Cerebellar nuclear complex (tissue), 1 donor: ENCODE data around the gene DPYD.
"Not testable (repeated sequence)": the region's sequence is repeated elsewhere in the genome, so short reads cannot be mapped to it uniquely, and the experiment has no call there.

Experiments
- DNase-seq, 2 experiments: peaks; one replicate each; lab custom pipeline; 2025; lab: John Stamatoyannopoulos, UW

DPYD gene

DNA sequence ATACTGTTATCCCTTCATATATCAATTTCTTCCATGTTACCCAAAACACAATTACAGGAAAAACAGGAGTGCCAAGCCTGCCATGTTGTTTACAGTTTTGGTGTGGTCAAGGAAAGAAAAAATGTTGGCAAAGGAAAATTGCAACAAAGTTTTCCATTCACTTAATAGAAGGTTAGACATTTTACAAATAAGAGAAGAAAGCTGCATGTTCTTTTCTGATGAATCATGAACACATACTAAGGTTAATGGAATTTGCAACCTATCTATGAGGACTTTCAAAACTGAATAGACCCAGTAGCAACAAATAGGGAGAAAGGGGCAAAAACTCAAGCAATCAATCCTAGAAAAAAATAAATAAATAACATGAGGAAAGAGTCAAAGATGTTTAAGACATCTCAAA, 556.7 kb downstream of the DPYD start:
- no peak for DNase-seq

- no peak for DNase-seq
These were observed 564.5 kb downstream of the DPYD start for GRCh38 chr1:97356309-97356708.

DNA sequence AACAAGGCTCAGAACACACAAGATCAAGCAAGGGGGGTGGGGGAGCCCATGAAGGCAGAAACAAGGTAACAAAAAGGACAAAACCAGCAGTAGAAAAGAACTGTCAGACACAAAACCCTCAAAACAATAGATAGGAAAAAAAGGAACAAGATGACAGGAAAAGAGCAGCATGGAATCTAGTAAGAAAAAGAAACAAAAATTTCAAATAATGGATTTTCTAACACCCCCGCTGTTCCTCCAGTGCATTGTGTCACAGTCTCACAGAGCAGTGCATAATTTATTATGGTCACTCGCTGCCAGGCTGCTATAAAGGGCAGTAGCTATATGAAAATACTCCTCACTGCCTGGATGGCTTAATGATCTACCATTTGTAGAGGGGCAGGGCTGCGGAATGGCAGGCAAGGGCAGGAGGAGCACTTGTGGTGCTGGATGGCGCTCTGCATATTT, 567.9 kb downstream of the DPYD start:
- no peak for DNase-seq

DNA sequence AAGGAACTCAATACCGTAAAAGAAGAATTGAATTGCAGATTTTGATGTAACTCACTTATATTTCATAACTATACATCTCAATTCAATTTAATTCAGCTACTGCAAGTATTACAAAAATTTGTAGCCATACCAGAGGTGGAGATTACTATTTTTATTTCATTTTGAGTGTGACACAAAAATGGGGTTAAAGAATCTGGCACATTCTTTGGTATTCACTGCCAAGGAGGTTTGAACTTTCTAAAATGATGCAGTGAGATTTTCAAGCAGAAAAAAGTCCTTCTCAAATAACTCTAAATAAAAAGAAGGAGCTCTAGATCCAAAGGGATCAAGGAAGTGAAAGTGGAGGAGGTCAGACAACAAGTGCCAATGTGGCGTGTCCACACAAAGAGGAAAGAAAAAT, 569.0 kb downstream of the DPYD start:
- no peak for DNase-seq

DNA sequence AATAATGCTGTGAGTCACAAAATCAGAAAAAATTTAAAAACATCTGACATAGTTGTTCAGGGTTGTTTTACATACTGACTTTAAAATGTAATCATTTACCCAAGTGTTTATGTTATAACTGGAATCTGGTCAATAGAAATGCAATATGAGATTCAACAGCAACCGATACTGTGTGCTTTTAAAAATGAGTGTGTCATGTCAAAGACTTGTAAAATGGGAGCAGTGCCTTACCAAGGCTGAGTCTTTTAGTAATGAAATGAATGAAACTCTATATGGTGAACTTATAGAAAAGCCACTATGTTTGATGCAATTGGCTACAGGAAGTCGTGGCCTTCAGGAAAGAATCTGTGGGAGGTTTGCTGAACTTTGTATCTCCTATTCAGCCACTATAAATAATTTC, 570.2 kb downstream of the DPYD start:
- DNase-seq = no peak

GRCh38 chr1:97350241-97350640, 570.6 kb downstream of the DPYD start:
- no peak for DNase-seq

GRCh38 chr1:97349794-97350193, 571.0 kb downstream of the DPYD start:
- DNase-seq = not testable (repeated sequence)

DNA sequence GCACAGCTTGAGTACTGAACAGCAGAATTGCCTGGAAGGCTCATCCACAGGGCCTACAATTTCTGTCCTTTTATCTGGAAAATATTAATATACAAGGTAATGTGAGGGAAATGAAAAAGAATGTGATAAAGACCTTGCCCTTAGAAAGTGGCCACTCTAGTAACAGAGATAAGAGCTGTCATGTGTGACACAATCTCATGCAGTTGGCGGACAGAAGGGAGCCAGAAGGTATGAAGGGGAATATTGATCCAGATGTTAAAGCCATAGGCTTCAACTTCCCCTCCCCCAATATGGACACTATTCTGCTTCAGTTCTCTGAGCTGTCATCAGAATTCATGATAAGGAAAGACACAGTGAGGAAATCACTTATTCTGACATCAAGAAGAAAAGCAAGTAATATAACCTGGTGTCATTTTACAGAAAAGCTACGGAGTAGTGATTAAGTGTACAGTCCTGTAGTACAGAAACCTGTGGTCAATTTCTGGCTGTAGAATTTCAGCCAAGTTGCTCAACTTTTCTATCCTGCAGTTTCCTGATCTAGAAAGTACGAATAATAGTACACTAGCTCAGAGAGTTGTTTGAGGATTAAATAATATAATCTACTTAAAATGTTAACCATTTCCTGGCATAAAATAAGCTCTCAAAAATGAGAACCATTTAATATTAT, 572.1 kb downstream of the DPYD start:
- DNase-seq = no peak

GRCh38 chr1:97340951-97341350, 579.9 kb downstream of the DPYD start:
- no peak for DNase-seq

DNA sequence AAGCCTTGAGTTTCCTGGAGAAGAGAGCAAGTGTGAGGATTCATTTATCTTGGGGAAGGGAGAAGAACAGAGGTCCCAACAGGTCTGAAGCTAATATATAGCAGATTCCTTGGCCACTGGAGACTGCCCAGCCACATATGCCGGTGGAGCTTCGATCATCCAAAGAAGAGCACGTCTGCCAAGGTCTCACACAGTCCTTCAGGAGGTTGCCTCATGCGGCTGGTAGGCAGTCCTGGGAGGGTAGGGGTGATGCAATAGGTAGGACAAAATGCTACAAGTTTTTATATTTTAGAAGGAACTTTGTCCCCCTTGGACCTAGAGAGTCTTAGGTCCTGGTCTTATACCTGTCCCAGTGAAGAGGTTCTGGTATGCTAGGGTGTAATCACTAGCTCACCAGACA, 582.5 kb downstream of the DPYD start:
- no peak for DNase-seq

DNA sequence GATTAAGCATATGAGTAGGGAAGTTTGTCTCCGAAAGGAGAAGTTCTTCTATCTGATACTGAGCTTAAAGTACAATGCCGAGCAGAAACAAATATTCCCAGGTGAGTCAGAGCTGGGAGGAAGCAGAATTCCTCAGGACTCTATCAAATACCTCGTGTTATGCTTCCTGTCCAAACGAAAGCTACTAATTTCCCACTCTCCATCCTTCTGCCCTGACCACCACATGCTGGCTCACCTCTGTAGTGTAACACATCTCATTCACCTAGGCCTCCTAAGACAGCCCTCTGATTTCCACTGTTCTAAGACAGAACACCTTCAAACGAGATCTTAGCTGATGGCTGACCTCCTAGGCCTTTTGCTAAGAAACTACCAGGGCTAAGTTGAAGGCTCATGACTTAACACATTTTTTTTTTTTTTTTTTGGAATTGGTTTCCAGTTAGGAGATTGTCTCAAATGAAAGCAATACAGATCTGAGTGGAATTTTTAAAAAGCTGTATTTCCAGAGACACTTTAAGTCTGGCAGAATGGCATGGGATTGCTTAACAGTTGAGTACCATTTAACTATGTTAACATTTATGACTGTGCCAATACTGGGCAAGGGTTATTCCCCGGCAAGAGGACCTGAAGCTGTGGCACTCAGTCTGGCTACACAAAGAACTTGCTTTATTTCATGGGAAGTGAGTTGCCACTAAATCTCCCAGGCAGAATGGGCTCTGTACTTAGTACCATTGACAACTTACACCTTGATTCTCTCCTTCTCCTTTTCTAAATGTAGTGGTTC, 583.4 kb downstream of the DPYD start:
- no peak for DNase-seq

DNA sequence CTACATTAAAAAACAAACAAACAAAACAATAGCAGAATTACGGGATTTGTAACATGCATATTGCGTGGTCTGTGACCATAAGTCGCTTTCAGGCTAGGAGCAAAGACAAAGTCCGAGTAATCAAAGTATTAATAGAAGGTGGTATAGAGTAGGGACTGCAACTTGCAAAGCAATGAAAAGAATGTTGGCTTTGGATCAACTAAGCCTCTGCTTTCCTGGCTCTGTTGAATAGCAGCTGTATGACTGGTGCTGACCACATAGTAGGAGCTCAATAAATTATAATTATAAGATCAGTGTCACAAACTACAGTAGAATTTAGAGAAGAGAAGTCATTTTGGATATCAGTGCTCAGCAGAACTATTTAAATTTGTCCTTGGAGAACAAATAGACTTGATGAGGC, 586.4 kb downstream of the DPYD start:
- no peak for DNase-seq

- no peak for DNase-seq
These were observed 588.1 kb downstream of the DPYD start for GRCh38 chr1:97332716-97333115.

GRCh38 chr1:97331165-97331564, 589.7 kb downstream of the DPYD start:
- DNase-seq = no peak

DNA sequence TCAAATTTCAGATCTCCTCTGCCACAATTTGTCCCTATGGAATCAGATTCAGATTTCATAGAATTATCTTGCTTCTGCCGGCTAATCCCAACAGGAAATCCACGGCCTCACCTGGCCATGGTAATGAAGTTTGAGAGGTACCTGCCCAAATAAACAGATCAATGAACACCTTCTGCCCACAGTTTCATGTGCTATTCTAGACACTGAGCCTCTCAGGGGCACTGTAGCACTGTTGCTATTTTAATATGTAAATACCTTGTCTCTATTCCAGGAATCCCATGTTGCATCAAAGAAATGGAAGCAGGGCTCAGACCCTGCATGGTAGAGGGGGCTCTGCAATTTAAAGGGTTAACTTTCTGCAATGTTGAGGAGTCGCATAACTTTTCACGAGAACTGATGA, 606.1 kb downstream of the DPYD start:
- no peak for DNase-seq

- DNase-seq = no peak
These were observed 612.7 kb downstream of the DPYD start for GRCh38 chr1:97308131-97308530.

DNA sequence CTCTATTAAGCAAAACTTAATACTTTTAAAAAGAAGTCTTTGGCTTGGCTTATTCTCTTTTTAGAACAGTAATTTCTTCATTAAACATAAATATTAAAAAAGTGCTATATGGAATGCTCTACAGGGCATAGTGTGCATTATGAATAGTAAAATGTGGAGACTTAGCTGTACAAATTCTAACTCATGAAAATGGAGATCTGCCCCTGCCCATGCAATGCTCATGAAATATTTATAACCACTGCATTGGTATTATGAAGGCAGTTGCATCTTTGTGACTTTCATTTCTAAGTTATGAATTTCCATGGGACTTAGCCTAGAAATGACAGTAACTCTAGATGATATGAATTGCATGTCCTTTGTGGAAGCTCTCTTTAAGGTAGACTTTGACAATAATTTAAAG, 613.3 kb downstream of the DPYD start:
- DNase-seq = no peak

DNA sequence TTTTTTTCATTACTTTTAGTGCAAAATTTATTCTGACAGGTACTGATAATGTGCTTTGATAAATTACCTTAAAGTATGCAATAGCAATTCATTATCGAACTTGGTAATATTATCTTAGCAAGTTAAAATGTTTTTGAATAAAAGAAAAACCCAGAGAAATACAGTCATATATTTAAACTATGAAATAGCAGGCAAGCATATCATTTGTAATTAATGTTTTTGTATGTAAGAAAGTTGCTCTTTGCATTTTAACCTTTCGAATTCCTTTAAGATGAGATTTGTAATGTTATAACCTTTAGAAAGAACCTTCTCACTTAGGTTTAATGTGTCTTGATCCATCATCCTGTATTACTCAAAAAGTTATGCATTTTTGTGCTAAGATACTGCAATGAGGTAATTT, 613.7 kb downstream of the DPYD start:
- DNase-seq = no peak

DNA sequence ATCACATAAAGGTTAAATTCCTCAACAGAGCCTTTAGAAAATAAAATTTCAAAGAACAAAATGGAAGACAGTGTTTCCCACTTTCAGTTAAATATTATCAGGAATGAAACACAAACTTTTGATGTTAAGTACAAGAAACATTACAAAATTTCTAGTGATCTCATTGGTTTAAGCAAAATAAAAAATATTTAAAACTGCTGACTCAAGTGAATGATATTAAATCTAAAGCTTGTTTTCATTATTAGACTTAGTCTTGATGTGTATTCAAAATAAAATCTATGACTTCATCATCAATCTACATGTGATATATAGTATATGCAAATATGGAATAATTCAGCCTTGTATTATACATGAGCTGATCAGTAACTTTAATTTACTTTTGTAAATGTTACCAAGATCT, 614.3 kb downstream of the DPYD start:
- DNase-seq = no peak

GRCh38 chr1:97304366-97304765, 616.5 kb downstream of the DPYD start:
- DNase-seq = no peak

DNA sequence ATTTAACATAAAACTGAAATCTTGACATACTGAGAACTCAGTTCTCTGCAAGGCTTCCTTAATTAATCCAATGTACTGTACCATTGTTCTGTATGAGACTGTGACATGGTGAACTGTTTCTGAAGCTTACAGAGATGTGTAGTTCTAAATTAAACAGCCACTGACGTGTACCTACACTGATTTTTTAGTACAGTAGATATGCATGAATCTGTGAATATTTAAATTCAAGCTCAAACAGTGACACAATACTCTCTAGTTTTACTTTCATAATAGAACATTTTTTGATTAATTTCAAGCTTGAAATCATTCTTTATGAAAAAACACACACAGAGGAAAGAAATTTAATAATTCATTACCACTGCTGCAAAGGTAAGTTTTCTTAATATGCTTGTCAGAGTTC, 621.9 kb downstream of the DPYD start:
- no peak for DNase-seq

DNA sequence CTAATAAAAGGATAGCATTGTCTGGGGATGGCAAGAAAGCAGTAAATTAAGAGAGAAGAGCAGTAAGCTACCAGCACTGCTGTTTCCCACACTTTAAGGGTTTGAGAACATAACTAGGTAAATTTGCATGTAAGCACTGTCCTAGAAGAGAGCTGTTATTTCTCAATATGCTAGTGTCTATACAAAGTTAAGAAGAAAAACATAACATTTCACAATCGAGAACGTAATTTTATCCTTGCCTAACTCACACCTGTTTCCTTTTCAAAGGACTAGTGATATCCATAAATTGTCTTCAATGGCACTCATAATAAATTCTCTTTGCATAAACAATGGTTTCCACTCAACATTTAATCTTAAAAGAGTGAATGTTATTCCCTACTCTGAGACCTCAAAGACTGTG, 623.2 kb downstream of the DPYD start:
- no peak for DNase-seq

GRCh38 chr1:97281962-97282361, 638.9 kb downstream of the DPYD start:
- no peak for DNase-seq
